ENCODE data around the gene MCC.

MCC gene

GRCh38 chr5:113189291-113189690 is 299.0 kb downstream of the MCC start:
- TF ChIP-seq, protein P1, sequence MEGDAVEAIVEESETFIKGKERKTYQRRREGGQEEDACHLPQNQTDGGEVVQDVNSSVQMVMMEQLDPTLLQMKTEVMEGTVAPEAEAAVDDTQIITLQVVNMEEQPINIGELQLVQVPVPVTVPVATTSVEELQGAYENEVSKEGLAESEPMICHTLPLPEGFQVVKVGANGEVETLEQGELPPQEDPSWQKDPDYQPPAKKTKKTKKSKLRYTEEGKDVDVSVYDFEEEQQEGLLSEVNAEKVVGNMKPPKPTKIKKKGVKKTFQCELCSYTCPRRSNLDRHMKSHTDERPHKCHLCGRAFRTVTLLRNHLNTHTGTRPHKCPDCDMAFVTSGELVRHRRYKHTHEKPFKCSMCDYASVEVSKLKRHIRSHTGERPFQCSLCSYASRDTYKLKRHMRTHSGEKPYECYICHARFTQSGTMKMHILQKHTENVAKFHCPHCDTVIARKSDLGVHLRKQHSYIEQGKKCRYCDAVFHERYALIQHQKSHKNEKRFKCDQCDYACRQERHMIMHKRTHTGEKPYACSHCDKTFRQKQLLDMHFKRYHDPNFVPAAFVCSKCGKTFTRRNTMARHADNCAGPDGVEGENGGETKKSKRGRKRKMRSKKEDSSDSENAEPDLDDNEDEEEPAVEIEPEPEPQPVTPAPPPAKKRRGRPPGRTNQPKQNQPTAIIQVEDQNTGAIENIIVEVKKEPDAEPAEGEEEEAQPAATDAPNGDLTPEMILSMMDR (IDR thresholded peaks at IDR 0.05): no peak
- no peak for TF ChIP-seq ZFX (IDR thresholded peaks at IDR 0.05; ENCODE audit: borderline replicate concordance)
- H3K27ac ChIP-seq: no peak overlapping the region

DNA sequence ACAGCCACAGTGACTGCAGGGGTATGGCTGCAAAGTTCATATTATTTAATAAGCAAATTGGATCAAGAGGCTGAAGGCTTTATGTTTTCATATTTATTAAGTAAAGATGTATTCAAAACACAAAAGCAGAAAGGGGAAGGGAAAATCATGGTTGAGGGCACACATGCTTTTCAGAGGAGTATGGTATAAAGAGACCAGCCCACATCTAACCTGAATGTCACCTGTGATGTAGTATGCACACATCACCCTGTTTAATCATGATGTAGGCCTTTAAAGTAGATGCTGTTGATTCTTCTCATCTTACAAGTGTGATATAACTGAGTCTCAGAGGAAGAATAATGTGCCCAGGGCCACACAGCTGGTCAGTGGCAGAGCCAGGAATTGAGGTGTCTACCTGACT is 299.8 kb downstream of the MCC start:
- no peak for TF ChIP-seq ZFX (IDR thresholded peaks at IDR 0.05; ENCODE audit: borderline replicate concordance)
- TF ChIP-seq, protein P1 (IDR thresholded peaks at IDR 0.05): no peak
- H3K27ac ChIP-seq: no peak overlapping the region

DNA sequence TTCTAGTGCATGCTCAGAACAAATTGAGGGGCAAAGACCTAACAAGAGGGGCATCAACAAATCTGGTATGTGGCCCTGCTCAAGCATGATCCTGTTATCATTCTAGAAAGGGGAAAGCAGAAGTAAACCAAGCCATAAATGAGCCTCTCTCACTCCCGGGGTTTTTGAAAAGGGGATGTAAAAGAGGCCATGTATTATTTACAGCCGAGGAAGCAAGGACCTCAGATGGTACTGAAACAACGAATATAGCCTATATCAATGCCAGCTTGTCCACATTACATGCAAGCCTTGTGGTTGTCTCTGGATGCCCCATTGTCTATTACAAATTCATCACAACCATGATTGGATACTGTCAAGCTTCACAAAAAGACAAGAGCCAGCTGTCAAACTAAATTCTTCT is 300.3 kb downstream of the MCC start:
- no peak overlapping the region for H3K27ac ChIP-seq
- TF ChIP-seq ZFX (IDR thresholded peaks at IDR 0.05; ENCODE audit: borderline replicate concordance): no peak
- TF ChIP-seq, protein P1 (IDR thresholded peaks at IDR 0.05): no peak

DNA sequence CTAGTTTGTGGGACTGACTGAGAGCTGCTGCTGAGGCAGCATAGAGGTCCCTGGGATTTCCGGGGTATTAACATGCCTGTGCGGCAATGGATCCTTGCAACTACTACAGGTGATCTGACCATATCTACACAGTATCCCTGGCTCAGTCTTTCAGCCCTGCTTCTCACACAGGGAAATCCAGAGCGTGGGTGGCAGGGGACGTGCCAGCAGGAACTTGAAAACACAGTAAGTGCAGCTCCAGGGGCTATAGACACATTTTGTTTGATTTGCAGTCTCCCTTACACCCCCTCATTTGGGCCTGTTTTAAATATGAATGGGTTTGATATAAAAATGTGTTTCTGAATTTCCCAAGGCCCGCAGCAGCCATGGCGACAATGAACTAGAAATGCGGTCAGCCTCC is 302.2 kb downstream of the MCC start:
- TF ChIP-seq, protein P1 (IDR thresholded peaks at IDR 0.05): no peak
- TF ChIP-seq ZFX (IDR thresholded peaks at IDR 0.05; ENCODE audit: borderline replicate concordance): no peak
- no peak overlapping the region for H3K27ac ChIP-seq

DNA sequence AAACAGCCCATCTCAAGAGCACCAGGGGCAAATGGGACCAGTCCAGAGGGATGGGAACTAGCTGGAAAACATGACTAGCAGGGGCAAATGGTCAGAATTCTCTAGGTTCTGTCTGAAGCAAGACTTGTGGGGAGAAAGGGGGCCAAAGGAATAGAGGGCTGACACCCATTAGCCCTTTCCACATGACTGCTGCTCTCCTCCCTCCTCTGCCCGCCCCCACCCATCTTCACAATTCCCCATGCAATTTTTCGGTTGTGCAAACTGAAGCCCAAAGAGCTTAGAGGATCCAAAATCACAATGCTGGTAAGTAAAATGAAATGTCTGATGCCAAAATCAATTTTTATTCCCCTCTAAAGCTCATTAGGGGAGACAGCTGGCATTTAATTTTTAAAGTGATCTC is 304.6 kb downstream of the MCC start:
- TF ChIP-seq, protein P1 (IDR thresholded peaks at IDR 0.05): no peak
- no peak for TF ChIP-seq ZFX (IDR thresholded peaks at IDR 0.05; ENCODE audit: borderline replicate concordance)
- no peak overlapping the region for H3K27ac ChIP-seq

GRCh38 chr5:113182658-113183344 is 305.5 kb downstream of the MCC start:
- no peak overlapping the region for H3K27ac ChIP-seq
- TF ChIP-seq, protein P1 (IDR thresholded peaks at IDR 0.05): no peak
- no peak for TF ChIP-seq ZFX (IDR thresholded peaks at IDR 0.05; ENCODE audit: borderline replicate concordance)

- TF ChIP-seq, protein P1 (IDR thresholded peaks at IDR 0.05): no peak
- no peak for TF ChIP-seq ZFX (IDR thresholded peaks at IDR 0.05; ENCODE audit: borderline replicate concordance)
- H3K27ac ChIP-seq: no peak overlapping the region
Measured at GRCh38 chr5:113181853-113182490, 306.3 kb downstream of the MCC start.
